Stomach (tissue), 9 donors: ENCODE results near the gene SCAP. TPM values are rescaled to one million over a fixed set of nuclear protein-coding genes. Genes with fewer than 3 reads are reported as not detected.

ENCODE experiments used
- DNase-seq, 2 donors: peaks; one replicate each; pipeline versions ENCODE4 v3.0.0 to v3.0.0-alpha.2; 2013 to 2019
- H3K27ac ChIP-seq, 5 donors: fragments of 200-600 bp in 4 of 5; sonication (generic) in 4 of 5; one replicate each; pipeline ENCODE4 v1.5.1; 2013 to 2019; ENCODE audit warnings: mild to moderate bottlenecking in 1 of 5, moderate library complexity in 1 of 5
- H3K27me3 ChIP-seq, 3 donors: fragments of 200-600 bp; sonication (generic); one replicate each; pipeline ENCODE4 v1.5.1; 2017 to 2019; ENCODE audit warnings: mixed run types in 1 of 3
- H3K36me3 ChIP-seq, 4 donors: fragments of 200-600 bp; sonication (generic); 1 replicate in 3 of 4; 2 replicates in 1 of 4; pipeline ENCODE4 v1.5.1; 2016 to 2019
- H3K4me1 ChIP-seq, 4 donors: fragments of 200-600 bp; sonication (generic); one replicate each; pipeline ENCODE4 v1.5.1; 2016 to 2019
- H3K4me3 ChIP-seq, 4 donors: fragments of 200-600 bp; sonication (generic) in 3 of 4; one replicate each; pipeline ENCODE4 v1.5.1; 2016 to 2019; ENCODE audit warnings: mild to moderate bottlenecking in 1 of 4
- H3K9me3 ChIP-seq, 4 donors: fragments of 200-600 bp; sonication (generic); one replicate each; pipeline ENCODE4 v1.5.1; 2016 to 2019
- EP300 ChIP-seq: sonication (generic); formaldehyde crosslinking; IDR thresholded peaks from one replicate; pipeline ENCODE4 v1.6.1; 2017; ENCODE audit warnings: antibody characterized with exemption
- POLR2A ChIP-seq, 4 donors: fragments of 450-650 bp; IDR thresholded peaks; one replicate each; pipeline ENCODE4 v1.6.1; 2016; ENCODE audit warnings: antibody characterized with exemption in 4 of 4, control low read depth in 2 of 4, mild to moderate bottlenecking in 1 of 4, moderate library complexity in 1 of 4
- POLR2AphosphoS5 ChIP-seq, 3 donors: sonication (generic); formaldehyde crosslinking; IDR thresholded peaks; one replicate each; pipeline ENCODE4 v1.6.1; 2016; ENCODE audit warnings: antibody characterized with exemption in 3 of 3
- WGBS, 5 donors: extraction: QIAGEN DNeasy Blood & Tissue Kit in 3 of 5; methylation state at CpG; one replicate each; pipeline versions ENCODE4 v1.1.5 to v1.1.7; 2013 to 2018; 5-methylcytosine and 5-hydroxymethylcytosine counted together
- intact Hi-C: fragments of 100-400 bp; cut with DNase I; formaldehyde crosslinking; loops from one replicate; pipeline ENCODE4 v1.15.1; 2023; ENCODE audit warnings: low total_unique reads
- polyA plus RNA-seq, 3 donors: library from polyadenylated mRNA; stranded (reverse); fragments of 200-250 nt; gene quantifications; one replicate each; pipeline ENCODE4 v1.2.3, GENCODE V29; 2013
- total RNA-seq, 5 donors: library from RNA; depleted of rRNA; stranded (reverse); fragments of >200 nt; gene quantifications; one replicate each; pipeline versions ENCODE4 v1.1.0 to v1.2.3, GENCODE V29; 2014 to 2016
- TF ChIP-seq, protein P1 (sequence below), 7 experiments: fragments of 450-650 bp in 4 of 7; fragments of 200-600 bp in 3 of 7; sonication (generic) in 3 of 7; IDR thresholded peaks; one replicate each; pipeline ENCODE4 v1.5.1; 2016 to 2019; ENCODE audit warnings: antibody characterized with exemption in 7 of 7, control low read depth in 2 of 7, mild to moderate bottlenecking in 1 of 7
- donor health status: healthy with polysubstance abuse.
- donor health status: Bipolar disorder and iron deficiency.
- donor health status: healthy.

Gene SCAP
- total and polyA plus RNA-seq, 8 donors: 15.6 to 223 (median 47.3) TPM

DNA sequence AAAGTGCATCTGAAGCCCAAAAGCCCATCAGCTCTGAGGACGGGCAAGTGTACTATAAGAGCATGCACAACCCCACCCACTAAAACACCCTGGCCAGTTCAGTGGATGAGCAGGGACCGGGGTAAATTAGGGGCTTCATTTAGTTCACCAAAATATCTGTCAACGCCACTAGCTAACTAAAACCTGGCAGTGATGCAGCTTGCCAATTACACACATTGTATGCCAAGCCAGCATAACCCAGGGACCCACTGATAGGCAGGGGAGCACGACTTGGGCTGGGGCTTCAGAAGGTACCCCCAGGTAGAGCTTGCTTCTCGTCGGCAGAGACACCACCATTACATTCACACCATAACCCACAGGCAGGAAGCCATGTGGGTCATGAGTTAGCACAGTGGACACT is 47.9 kb downstream of the SCAP start:
- WGBS, 5 donors: 83 to 96% (median 93%) methylated on average over 6 of the region's 6 CpGs
- Histone ChIP-seq H3K27ac (no peak overlapping the region), H3K9me3 (no peaks in the 10 kb centered on the region), H3K4me3 (no peak overlapping the region), H3K27me3 (no peaks in the 10 kb centered on the region), H3K4me1 (peaks cover 0 to 42% (median 22%) of the 10 kb centered on the region in 4 donors), H3K36me3 (peaks cover 31 to 89% (median 83%) of the 10 kb centered on the region in 4 donors)
- TF ChIP-seq POLR2A (IDR thresholded peaks at IDR 0.05) (no peak), POLR2AphosphoS5 (IDR thresholded peaks at IDR 0.05) (no peak), EP300 (no peak)
- TF ChIP-seq, protein P1, sequence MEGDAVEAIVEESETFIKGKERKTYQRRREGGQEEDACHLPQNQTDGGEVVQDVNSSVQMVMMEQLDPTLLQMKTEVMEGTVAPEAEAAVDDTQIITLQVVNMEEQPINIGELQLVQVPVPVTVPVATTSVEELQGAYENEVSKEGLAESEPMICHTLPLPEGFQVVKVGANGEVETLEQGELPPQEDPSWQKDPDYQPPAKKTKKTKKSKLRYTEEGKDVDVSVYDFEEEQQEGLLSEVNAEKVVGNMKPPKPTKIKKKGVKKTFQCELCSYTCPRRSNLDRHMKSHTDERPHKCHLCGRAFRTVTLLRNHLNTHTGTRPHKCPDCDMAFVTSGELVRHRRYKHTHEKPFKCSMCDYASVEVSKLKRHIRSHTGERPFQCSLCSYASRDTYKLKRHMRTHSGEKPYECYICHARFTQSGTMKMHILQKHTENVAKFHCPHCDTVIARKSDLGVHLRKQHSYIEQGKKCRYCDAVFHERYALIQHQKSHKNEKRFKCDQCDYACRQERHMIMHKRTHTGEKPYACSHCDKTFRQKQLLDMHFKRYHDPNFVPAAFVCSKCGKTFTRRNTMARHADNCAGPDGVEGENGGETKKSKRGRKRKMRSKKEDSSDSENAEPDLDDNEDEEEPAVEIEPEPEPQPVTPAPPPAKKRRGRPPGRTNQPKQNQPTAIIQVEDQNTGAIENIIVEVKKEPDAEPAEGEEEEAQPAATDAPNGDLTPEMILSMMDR (IDR thresholded peaks at IDR 0.05): no peak
- no peak for DNase-seq
- intact Hi-C loops: no loop called here

DNA sequence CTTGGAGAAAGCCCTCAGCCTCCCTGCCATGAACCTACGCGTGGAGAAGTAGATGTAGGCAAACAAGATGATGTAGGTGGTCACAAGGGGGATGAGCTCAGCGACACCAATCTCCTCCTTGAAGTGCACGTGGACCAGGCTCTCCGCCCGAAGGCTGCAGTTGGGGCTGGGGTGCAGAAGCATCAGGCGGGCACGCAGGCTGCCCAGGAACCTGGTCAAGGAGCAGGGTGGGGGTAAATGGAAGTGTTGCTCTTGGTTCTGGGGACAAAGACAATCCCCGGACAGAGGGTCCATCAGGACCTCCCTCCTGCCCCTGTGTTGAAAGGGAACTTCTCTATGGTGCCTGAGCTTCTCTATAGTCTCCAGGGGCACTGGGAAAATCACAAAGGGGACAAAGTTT is 49.8 kb downstream of the SCAP start:
- DNase-seq: no peak
- Histone ChIP-seq H3K9me3 (no peaks in the 10 kb centered on the region), H3K4me3 (no peak overlapping the region), H3K4me1 (peaks cover 12 to 61% (median 39%) of the 10 kb centered on the region in 4 donors), H3K27ac (peak overlapping the region in 2 of 5 donors; percentile 3 to 64), H3K36me3 (peaks cover 28 to 83% (median 74%) of the 10 kb centered on the region in 4 donors), H3K27me3 (no peaks in the 10 kb centered on the region)
- no peak for TF ChIP-seq POLR2AphosphoS5 (IDR thresholded peaks at IDR 0.05)
- no peak for TF ChIP-seq POLR2A (IDR thresholded peaks at IDR 0.05)
- TF ChIP-seq, protein P1 (IDR thresholded peaks at IDR 0.05): no peak
- no peak for TF ChIP-seq EP300
- intact Hi-C loops: no loop called here
- 92 to 98% (median 96%) methylated on average over 9 of the region's 9 CpGs for WGBS, 5 donors

DNA sequence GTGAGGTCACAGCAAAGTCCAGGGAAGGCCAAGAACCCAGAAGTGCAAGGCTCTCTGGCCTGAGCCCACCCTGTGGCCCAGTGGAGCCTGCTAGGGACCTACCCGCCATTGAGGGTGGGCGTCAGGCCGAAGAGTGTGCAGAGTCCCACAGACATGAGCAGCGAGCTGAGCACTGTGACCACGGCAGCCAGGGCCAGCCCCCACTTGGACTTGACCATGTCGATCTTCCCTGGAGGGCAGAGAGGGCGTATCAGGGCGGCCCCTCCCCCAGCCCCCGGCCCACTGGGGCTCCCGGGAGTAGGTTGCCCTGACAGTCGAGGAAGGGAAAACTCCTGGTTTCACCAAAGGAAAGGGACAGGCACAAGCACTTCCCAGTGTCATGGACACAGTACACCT is 50.4 kb downstream of the SCAP start:
- peak overlapping the region; percentile 3 to 64 (median 20) for H3K27ac ChIP-seq
- intact Hi-C loops: no loop called here
- peaks cover 12 to 67% (median 40%) of the 10 kb centered on the region in 4 donors for H3K4me1 ChIP-seq
- no peaks in the 10 kb centered on the region for H3K9me3 ChIP-seq
- no peaks in the 10 kb centered on the region for H3K27me3 ChIP-seq
- DNase-seq: no peak
- TF ChIP-seq EP300 (no peak), POLR2AphosphoS5 (IDR thresholded peaks at IDR 0.05) (no peak), POLR2A (IDR thresholded peaks at IDR 0.05) (no peak)
- TF ChIP-seq, protein P1 (IDR thresholded peaks at IDR 0.05): no peak
- WGBS, 5 donors: 71 to 84% (median 78%) methylated on average over 8 to 11 of the region's 11 CpGs
- peaks cover 29 to 81% (median 73%) of the 10 kb centered on the region in 4 donors for H3K36me3 ChIP-seq
- H3K4me3 ChIP-seq: no peak overlapping the region

DNA sequence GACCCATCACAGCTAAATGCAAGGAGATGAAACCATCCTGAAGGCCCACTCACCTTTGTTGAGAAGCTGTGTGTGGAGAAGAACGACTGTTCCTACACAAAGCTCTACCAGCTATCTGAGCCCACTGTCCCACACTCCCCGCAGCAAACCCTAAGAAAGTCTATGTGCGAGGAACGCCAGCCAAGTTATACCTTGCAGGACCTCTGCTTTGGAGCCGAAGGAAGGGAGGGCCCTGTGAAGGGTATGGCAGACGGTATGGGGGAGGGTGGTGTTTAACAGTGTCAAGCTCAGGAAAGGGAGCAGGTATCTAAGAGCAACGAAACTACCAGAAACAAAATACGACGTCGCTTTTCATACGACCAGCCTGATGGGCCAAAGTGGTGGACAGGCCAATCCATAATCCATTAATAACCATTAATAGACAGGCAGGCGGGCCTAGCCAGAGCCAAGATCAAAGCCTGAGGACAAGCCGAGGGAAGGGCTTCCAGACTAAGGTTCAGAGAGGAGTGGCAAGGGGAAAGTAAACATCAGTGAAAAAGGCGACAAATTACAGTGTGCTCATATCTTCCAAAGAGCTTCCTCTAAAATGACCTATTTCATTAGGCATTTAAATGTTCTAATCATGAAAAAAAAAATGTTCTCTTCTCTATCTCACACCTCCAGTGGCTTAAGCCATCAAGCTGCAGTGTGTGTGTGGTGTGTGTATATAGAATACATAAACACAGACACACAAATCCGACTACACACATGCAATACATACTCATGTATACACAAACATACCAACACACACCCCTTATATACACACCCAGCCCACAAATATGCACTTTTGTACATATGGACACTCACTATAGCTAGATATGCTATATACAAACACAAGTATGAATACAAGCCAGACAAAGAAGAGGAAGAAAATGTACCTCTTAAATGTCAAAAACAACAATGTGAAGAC is 51.0 kb downstream of the SCAP start:
- Histone ChIP-seq H3K27ac (peak overlapping the region; percentile 14 to 64 (median 20)), H3K4me3 (no peak overlapping the region), H3K27me3 (no peaks in the 10 kb centered on the region), H3K9me3 (no peaks in the 10 kb centered on the region), H3K4me1 (peaks cover 12 to 66% (median 38%) of the 10 kb centered on the region in 4 donors), H3K36me3 (peaks cover 32 to 81% (median 78%) of the 10 kb centered on the region in 4 donors)
- WGBS, 5 donors: 45 to 67% (median 48%) methylated on average over 15 of the region's 15 CpGs
- intact Hi-C loops: loop anchor here (5.0 kb wide), 1 partner anchor 53 kb away; the partner anchor contains the start of gene SCAP
- TF ChIP-seq, protein P1 (IDR thresholded peaks at IDR 0.05): no peak
- no peak for TF ChIP-seq EP300
- TF ChIP-seq POLR2AphosphoS5 (IDR thresholded peaks at IDR 0.05): no peak
- no peak for TF ChIP-seq POLR2A (IDR thresholded peaks at IDR 0.05)
- peak in 1 of 2 donors; percentile 76 for DNase-seq
